Skin epidermis (tissue), 12 donors: Measurements from ENCODE around the gene SDK2.
"Not testable (repeated sequence)": the region's sequence is repeated elsewhere in the genome, so short reads cannot be mapped to it uniquely, and the experiment has no call there.

Source experiments
- H3K27ac ChIP-seq, 21 experiments: fragments of 200-600 bp; sonication (generic) in 11 of 21; one replicate each; pipeline ENCODE4 v1.5.0; 2020; ENCODE audit warnings: mild to moderate bottlenecking in 3 of 21, inconsistent platforms in 2 of 21, moderate library complexity in 2 of 21
- H3K4me3 ChIP-seq, 7 experiments: fragments of 200-600 bp; sonication (generic) in 2 of 7; one replicate each; pipeline ENCODE4 v1.5.0; 2020; ENCODE audit warnings: inconsistent platforms in 2 of 7, mild to moderate bottlenecking in 2 of 7, moderate library complexity in 1 of 7

Gene SDK2

DNA sequence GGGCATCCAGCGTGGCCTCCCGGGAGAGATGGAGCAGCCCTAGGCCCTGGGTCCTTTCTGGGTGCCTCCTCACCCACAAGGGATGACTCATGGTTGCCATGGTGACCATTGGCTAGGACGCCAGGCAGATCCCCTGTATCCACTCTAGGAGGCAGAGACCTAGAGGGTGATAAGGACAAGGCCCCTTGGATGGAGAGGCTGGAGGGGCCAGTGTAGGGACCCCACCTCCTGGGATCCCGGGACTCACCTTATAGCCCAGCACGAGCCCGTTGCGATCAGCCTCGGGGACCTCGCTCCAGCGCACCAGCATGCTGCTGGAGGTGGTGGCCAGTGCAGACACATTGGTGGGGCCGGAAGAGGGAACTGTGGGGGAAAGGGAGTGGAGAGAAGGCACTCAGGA, 250.3 kb downstream of the SDK2 start:
- Histone ChIP-seq H3K4me3 (no peak overlapping the region), H3K27ac (no peak overlapping the region)

DNA sequence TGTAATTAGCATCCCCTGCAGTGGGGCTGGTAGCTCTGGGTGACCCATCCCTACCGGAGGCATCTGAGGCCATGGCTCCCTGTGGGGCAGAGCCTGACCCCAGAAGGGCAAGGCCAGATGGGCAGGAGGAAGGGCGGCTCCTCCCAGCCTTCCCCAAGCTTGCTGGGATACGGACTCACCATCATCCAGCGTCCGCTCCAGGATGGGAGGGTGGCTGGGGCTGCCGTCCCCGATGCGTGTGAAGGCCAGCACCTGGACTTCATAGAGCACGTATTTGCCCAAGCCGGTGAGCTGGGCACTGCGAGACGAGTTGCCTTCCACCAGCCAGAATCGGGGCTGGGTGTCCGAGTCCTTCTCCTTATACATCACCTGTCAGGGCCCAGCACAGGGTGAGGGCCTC, 250.9 kb downstream of the SDK2 start:
- Histone ChIP-seq H3K27ac (no peak overlapping the region), H3K4me3 (no peak overlapping the region)

DNA sequence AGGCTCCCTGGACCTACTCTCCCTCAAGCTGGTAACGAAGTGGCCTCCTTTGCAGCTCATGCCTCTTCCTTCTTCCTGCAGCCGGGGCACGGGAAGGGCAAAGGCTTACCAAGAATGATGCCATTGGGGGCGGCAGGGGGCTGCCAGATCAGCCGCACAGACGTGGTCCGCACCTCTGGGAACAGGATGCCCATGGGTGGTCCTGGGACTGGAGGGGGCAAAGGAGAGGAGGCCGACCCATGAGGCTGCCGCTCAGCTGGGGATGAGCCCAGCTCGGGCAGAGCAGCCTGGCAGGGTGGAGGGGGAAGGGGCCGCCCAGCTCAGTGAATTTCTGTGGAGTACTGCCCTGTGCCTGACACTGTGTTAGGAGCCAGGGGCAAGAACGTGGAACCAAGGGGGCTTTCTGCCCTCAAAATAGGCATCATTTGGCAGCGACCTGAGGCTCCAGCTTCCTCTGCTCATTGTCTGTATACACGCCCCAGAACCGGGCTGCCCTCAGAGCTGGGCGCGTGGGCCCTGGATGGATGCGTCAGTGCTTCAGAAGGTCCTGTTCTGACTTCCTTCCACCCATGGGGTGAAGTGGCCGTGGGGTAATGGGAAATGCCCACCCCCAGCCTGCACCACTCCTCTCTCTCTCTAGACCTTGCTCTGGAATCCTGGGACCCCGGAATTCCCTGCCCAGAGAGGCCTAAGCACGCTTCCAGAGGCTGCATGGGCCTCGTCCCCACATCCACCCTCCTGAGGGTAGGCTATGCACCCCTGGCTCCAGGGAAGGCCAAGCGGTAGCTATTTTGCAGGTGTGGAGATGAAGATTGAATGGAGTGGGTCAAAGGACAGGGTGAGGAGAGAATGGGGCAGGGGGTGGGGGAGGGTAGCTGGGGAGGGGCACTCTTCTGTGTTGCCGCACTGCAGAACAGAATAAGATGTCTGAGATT, 252.6 kb downstream of the SDK2 start:
- no peak overlapping the region for H3K27ac ChIP-seq
- H3K4me3 ChIP-seq, result no peak overlapping the region

DNA sequence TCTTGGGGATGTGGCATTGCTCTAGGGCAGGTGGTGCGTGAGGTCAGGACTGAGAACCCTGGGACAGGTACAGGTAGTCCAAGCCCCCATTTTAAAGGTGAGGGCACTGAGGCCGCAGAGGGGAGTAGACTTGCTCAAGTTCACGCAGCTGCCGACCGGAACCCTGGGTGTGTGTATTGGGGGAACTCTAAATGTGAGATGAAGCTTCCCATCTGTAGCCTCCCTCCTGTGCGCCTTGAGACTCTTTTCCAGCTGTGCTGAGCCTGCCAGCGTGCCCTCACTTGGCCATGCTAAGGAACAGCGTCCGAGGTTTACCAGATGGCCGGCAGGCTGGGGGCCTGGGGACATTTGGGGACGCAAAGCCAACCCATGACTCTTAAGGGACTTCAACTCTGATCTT, 253.4 kb downstream of the SDK2 start:
- Histone ChIP-seq H3K4me3 (no peak overlapping the region), H3K27ac (no peak overlapping the region)

DNA sequence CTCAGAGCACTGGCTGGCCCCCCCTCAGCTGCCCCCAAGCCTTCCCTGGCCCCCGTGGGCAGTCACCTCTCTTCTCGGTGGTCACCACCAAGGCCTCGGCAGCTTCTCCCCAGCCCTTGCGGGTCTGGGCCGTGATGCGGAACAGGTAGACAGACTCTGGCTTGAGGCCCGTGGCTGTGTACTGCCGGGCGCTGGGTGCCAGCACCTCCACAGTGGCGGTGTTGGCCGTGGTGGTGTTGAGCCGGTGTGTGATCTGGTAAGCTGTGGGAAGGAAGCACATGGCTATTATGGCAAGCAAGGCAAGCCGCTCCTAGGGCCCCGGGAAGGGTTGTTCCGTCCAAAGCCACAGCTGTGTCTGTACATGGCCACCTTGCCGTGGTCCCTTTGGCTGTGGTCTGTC, 254.0 kb downstream of the SDK2 start:
- Histone ChIP-seq H3K27ac (no peak overlapping the region), H3K4me3 (no peak overlapping the region)

DNA sequence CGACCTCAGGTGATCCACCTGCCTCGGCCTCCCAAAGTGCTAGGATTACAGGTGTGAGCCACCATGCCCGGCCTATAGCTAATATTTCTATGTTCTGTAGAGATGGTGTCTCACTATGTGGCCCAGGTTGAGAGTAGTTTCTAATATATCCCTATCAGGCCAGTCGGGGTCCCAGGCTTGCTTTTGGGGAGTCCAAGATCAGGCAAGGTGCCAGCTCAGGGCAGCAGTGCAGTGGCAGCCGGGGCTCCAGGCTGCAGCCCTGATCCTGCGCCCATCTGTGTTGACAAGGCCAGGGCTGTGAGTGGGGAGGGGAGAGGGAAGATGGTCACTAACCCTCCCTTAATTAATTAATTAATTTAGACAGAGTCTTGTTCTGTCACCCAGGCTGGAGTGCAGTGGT, 254.8 kb downstream of the SDK2 start:
- Histone ChIP-seq H3K4me3 (no peak overlapping the region), H3K27ac (no peak overlapping the region)

DNA sequence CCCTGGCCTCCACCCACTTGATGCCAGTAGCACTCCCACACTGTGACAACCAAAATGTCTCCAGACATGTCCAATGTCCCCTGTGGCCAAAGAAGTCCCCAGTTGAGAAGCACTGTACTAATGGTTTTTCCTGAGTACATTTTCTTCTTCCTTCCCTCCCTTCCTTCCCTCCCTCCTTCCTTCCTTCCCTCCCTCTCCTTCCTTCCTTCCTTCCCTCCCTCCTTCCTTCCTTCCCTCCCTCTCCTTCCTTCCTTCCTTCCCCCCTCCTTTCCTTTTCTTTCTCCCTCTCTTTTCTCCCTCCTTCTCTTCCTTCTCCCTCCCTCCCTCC, 255.7 kb downstream of the SDK2 start:
- Histone ChIP-seq H3K4me3 (no peak overlapping the region), H3K27ac (no peak overlapping the region)

DNA sequence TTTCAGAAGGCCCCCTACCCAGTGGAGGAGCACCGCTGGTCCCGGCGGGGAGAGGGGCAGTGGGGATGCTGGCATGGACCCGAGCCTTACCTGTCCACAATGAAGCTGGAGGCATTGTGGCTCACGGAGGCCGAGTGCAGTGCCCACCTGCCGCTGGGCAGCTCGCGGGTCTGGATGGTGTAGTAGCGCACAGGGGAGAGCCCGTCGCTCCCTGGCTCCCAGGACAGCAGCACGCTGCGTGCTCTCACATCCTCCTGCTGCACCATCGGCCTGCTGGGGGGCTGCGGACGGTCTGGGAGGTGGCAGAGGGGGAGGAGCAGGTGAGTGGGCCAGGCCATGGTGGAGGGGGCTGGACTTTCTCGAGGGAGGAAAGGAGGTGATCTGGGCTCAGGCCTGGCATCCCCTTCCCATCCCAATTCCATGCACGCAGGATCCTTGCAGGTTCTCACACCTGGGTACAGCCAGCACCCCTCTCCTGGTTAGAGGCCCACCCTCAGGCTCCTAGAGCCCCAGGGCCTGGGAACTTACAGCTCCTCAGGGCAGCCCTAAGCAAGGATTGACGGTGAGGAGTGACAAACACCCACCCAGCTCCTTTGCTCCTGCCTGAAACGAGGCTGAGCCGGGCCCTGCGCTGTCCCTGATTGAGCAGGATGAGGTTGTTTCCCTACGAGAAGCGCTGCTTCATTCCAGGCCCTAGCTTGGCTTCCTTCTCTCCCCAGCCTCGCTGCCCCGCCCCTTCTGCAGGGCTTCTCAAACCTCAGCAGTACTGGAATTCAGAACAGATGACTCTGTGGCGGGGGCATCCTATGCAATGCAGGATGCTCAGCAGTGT, 256.3 kb downstream of the SDK2 start:
- Histone ChIP-seq H3K27ac (no peak overlapping the region), H3K4me3 (no peak overlapping the region)

DNA sequence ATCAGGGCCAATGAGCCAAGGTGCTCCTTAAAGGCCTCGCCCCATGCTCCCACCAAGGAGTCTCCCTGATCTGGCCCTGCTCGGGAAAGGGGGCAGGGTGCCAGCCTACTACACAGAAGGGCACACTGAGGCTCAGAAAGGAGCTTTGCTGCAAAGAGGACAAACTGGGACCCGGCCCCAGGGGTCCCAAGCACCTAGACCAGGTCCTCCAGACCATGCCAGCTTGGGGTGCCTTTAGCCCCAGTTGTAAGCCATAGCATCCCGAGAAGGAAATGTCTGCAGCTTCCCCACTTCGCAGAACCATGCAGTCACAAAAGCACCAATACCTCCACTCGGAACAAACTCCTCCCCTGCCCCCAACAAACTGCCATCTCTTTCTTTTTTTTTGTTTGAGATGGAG, 257.7 kb downstream of the SDK2 start:
- no peak overlapping the region for H3K4me3 ChIP-seq
- H3K27ac ChIP-seq, result no peak overlapping the region

DNA sequence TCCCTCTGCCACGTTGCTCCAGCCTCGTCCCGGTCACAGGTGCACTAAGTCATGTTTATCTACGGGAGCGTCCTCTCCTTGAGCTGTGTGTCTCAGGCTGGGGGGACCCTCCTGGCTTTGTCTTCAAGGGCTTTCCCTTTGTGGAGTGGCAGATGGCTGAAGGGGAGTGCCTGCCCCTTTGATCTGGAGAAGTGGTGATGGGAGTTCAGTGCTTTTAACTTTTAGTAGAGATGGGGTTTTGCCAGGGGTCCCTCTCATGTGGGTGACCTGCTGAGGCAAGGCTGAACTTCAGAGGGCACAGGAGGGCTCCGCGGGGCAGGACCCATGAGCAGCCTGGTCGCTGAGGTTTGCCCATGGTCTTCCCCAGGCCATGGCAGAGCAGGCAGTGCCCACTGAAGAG, 259.3 kb downstream of the SDK2 start:
- Histone ChIP-seq H3K27ac (no peak overlapping the region), H3K4me3 (no peak overlapping the region)

DNA sequence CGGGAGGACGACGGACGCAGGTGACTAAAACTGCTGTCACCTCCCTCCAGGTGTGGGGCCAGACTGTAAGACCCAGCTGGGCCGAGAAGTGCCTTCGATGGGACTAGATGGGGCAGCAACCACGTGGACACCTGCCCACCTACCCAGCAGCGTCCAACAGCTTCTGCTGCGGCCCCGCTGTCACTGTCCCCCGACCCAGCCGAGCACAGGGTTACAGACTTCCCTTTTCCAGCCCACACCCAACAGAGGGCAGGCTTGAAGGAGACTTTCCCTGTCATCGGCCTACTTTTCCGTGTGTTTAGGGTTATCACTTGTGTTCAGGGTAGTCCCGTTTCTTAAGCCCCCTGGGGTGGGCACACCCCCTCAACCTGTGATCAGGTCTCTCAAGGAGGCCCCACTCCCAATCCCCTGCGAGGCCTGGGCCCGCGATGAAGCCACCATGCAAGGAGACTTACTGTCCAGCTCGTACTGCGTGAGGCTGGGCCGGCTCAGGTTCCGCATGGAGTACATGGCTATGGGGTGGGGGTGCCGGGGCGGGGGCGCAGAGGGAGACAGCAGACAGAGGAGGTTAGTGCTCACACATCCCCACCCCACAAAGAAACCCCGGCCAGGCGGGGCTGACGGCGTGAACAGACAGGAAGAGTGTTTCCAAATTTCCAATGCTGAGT, 263.7 kb downstream of the SDK2 start:
- H3K4me3 ChIP-seq, result no peak overlapping the region

DNA sequence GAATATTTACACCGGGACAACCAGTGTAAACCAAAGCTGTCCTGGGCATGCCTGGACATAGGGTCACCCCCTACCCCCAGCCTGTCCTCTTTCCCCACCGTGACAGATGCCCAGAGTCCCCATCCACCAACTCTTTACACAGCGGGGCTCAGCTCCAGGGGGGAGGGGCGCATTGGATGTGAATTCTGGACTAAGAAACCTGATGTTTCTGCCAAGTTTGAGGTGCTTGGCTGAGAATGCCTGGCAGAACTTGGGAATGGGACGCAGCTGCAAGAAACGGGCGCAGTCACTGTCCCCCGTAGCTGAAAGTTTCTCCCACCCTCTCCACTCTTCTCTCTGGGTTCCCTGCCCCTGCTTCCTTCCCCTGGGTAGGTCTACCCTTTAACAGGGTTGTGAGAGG, 264.4 kb downstream of the SDK2 start:
- Histone ChIP-seq H3K4me3 (no peak overlapping the region), H3K27ac (no peak overlapping the region)

More for the DNA sequence above, 263.7 kb downstream of the SDK2 start:
- H3K27ac ChIP-seq, result no peak overlapping the region

DNA sequence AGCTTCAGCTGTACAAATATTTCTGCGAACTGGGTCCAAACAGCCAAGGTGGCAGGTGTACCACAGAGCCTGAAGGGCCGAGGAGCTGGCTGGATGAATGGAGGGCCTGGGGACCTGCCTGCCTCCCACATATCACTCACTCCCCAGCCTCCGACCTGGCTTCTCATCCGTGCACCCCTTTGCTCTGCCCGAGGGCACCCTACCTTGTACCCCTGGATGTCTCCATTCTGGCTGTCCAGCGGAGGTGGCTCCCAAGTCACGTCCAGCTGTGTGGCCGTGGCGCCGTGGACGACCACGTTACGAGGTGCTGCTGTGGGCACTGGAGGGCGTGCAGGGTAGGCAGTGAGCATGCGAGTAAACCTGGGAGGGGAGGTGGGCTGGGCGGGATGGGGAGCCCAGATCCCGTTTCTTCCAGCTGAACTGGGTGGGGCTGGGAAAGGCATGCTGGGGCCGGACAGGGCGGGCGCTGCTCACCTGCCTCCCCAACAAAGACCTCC, 265.2 kb downstream of the SDK2 start:
- H3K4me3 ChIP-seq, result no peak overlapping the region
- H3K27ac ChIP-seq, result no peak overlapping the region

DNA sequence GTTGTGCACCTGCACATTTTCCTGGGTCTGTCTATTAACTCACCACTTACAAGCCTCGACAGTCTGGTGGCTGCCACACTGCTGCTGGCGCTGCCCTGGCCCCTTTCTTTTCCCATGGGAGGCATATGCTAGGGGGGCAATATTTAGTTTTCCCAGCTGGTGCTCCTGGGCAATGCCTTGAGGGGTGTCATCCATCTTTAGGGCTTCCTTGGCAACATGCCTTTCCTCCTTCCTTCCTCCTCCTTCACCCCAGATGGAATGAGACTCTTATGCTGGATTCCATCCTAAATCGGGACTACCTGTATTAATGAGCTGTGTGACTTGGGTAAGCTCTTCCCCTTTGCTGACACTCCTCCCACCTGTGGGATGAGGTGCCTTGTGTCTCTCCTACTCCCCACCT, 267.6 kb downstream of the SDK2 start:
- Histone ChIP-seq H3K27ac (no peak overlapping the region), H3K4me3 (no peak overlapping the region)

DNA sequence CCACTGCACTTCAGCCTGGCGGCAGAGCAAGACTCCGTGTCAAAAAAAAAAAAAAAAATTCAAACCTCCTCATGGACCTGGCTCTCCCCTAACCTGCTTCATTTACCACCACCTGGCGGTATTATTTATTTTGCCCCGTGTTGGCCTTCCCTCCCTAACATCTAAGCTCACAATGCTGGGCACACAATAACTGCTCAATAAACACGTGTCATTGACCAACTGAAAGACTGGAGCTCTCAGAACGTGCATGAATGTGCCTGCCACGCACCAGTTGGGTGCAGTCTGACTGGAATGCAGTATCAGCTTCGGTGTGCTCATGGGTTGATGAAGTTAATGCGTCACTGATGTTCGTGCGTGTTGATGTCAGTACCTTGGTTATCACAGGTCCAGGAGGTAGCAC, 268.1 kb downstream of the SDK2 start:
- no peak overlapping the region for H3K27ac ChIP-seq
- H3K4me3 ChIP-seq, result no peak overlapping the region

DNA sequence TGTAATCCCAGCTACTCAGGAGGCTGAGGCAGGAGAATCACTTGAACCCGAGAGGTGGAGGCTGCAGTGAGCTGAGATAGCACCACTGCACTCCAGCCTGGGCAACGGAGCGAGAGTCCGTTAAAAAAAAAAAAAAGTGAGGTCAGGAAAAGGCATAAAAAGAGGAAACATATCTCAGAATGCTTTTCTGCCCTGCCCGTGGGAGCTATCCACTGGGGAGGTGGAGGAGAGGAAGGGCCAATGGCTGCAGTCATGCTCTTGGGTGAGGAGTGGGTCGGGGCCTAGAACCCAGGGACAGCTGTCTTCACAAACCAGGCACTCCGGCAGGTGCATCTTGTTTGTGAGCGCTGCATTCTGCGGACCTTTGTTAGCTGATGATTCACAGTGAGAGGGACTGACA, 272.4 kb downstream of the SDK2 start:
- H3K4me3 ChIP-seq, result no peak overlapping the region
- H3K27ac ChIP-seq, result no peak overlapping the region

DNA sequence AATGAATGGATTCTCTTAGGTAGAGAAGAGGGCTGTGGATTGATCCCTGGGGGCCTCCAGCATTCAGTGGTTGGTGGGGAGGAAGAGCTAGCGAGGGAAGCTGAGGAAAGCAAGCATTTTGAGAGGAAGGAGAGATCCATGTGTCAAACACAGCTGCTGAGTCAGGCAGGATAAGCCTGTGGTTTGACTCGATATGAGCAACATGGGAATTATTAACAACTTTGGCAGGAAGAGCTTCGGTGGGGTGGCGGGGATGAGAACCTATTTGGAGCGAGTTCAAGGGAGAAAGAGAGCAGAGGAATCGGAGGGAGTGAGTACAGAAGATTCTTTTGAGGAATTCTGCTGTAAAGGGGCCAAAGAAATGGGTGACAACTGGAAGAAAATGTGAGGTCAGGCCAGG, 273.0 kb downstream of the SDK2 start:
- H3K27ac ChIP-seq, result no peak overlapping the region
- H3K4me3 ChIP-seq, result no peak overlapping the region

DNA sequence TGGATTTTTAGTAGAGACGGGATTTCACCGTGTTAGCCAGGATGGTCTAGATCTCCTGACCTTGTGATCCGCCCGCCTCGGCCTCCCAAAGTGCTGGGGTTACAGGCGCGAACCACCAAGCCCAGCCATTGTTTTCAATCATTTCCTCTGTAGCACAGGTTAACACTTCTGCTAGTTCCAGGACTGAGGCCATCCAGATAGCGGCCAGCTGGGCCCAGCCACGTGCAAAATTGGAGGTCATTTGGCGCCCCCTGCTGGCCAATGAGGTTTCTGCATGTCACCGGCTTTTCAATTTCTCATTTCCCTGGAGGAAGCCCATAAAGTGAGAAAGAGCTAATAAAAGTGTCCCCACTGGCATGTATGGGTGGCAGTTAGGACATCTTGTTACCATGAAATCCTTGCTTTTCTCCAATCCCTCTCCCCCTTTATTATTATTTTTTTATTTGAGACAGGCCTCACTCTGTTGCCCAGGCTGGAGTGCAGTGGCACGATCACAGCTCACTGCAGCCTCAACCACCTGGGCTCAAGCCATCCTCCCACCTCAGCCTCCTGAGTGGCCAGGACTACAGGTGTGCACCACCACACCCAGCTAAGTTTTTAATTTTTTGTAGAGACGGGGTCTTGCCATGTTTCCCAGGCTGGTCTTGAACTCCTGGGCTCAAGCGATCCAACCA, 274.3 kb downstream of the SDK2 start:
- not testable (repeated sequence) for H3K4me3 ChIP-seq, H3K27ac ChIP-seq

DNA sequence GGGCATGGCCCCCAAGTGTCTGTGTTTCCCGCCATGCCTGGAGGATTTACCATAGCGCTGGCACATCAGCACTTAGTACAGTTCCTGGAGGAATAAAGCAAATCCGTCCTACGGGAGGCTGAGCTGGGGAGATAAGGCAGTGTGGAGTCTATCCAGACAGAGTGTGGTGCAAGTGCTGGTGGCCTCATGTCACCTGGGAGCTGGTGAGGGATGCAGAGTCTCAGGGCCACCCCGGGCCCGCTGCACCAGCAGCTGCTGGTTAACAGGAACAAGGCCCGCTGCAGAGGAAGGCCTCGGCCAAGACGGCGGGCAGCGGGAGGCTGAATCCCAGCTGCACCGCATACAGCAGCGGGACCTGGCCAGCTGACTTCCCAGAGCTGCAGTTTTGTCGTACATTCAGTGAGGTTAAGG, 275.1 kb downstream of the SDK2 start:
- H3K27ac ChIP-seq, result no peak overlapping the region
- no peak overlapping the region for H3K4me3 ChIP-seq

DNA sequence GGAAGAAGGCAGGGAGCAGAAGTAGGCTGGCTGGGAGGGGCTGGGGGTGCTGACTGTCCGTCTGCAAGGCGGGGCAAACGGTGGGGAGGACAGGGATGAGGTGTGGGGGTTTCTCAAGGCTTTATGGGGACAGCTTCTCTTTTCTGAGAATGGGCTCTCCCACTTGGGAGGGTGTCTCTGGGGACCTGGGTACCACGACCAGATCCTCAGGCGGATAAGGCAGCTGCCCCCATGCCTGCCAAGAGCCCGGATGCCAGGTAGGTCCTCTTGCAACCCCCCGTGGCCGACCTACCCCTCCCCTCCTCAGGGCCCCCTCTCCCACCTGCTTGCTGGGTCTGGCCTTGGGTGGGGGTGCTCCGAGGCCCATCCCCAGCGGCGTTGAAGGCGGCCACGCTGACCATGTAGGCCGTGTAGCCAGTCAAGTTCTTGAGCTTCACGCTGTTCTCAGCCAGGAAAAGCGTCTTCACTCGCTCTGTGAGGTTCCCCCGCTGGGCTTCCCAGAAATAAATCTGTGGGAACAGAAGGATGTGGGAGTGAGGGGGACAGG, 276.1 kb downstream of the SDK2 start:
- Histone ChIP-seq H3K4me3 (no peak overlapping the region), H3K27ac (no peak overlapping the region)
